ENCODE data around the gene ZNF516.

GRCh38 chr18:76518123-76518859 is 23.2 kb upstream of the ZNF516 start:
- no peak for TF ChIP-seq CTCF (tag by site-specific recombination; IDR thresholded peaks at IDR 0.05)
- TF ChIP-seq ELK4 (IDR thresholded peaks at IDR 0.05; ENCODE audit: borderline replicate concordance, low read depth, low read length): no peak
- no peak for TF ChIP-seq ZNF239 (tag by site-specific recombination; IDR thresholded peaks at IDR 0.05)
- no peak for TF ChIP-seq ZBTB7A (tag by site-specific recombination; IDR thresholded peaks at IDR 0.05; ENCODE audit: low read depth)
- TF ChIP-seq PRDM6 (tag by site-specific recombination; IDR thresholded peaks at IDR 0.05): no peak
- TF ChIP-seq ZBTB21 (tag by site-specific recombination; IDR thresholded peaks at IDR 0.05): no peak

All from HEK293 (cell line).